Measurements from ENCODE around the gene NADSYN1.

DNA sequence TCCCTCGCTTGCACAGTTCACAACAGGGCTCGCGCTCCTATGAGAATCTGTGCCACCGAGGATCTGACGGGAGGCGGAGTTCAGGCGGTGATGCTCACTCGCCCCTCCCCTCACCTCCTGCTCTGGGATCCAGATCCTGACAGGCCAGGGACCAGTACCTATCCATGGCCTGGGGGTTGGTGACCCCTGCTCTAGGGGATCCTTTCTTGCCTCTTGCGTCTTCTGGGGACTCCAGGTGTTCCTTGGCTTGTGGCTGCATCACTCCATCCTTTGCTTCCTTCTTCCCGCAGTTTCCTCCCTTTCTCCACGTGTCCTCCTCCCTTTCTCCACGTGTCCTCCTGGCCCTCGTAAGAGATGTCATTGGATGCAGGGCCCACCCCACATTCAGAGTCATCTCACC, 43.4 kb downstream of the NADSYN1 start:
- TF ChIP-seq EZH2phosphoT487 (IDR thresholded peaks at IDR 0.05; ENCODE audit: borderline replicate concordance, low read length), result no peak
- no peak for TF ChIP-seq CTCF (IDR thresholded peaks at IDR 0.05; ENCODE audit: low read depth, low read length, poor library complexity, severe bottlenecking)

All from DOHH2 (cell line).